Myocyte (in vitro differentiated cells): ENCODE data around the gene TNRC18. TPM values are rescaled to one million over a fixed set of nuclear protein-coding genes. Genes with fewer than 3 reads are reported as not detected.
"Not testable (repeated sequence)": the region's sequence is repeated elsewhere in the genome, so short reads cannot be mapped to it uniquely, and the experiment has no call there.

Source experiments
- DNase-seq: peaks from one replicate; pipeline ENCODE4 v3.0.0-alpha.2; 2012; ENCODE audit warnings: low read depth
- total RNA-seq: library from RNA; depleted of rRNA; stranded (reverse); fragments of >200 nt; gene quantifications from 2 replicates; pipeline ENCODE4 v1.2.3, GENCODE V29; 2014

The TNRC18 gene
- total RNA-seq, 1 donor from 2014 or later = 32.3 TPM

GRCh38 chr7:5323800-5324781 lies 99.5 kb downstream of the TNRC18 start:
- peak; percentile 24 for DNase-seq

- DNase-seq = no peak
These were observed 100.8 kb downstream of the TNRC18 start for GRCh38 chr7:5322621-5323410.

DNA sequence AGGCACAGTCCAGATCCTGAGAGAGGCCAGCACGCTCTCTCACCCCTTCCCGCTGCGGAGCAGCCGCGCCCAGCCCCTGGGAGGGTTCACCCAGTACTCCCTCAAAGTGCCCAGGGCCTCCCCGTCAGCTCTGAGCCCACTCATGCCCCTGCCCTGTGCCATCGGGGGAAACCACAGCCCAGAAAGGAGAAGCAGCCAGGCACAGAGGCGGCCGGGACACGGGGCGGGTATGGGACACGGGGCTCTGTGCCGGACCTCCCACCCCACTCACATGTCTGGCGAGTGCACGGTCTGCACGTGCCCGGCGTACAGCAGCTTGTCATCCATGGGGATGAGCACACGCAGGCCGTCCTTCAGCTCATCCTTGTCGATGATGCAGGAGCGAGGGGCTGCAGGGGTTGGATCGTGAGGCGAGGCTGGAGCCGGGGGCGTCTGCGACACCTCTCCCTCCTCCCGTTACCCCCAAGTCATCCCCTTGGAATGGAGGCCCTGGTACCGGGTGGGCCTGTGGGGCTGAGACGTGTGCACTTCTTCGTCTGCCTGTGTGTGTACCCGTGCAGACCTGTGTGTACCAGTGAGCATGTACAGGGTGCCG lies 102.7 kb downstream of the TNRC18 start:
- DNase-seq = no peak

- no peak for DNase-seq
These were observed 103.2 kb downstream of the TNRC18 start for GRCh38 chr7:5320391-5320790.

- DNase-seq = not testable (repeated sequence)
These were observed 105.0 kb downstream of the TNRC18 start for GRCh38 chr7:5318613-5319012.

DNA sequence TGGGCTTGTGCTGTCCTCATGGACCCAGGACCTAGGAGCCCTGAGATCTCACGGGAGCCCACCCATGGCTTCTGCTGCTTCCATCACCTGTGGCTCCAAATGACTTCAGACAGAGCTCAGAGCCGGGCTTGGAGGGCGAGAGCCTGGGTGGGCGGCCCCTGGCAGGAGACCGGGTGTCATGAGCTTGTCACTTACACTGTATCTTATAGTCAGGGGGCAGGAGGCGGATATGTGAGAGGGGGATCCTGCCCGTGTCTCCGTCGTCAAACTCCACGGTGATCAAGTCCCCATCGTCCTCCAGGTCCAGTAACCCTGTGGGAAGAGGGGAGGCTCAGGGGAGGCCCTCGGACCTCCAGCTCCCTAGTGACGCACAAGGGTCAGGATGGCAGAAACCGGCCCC lies 107.9 kb downstream of the TNRC18 start:
- no peak for DNase-seq

DNA sequence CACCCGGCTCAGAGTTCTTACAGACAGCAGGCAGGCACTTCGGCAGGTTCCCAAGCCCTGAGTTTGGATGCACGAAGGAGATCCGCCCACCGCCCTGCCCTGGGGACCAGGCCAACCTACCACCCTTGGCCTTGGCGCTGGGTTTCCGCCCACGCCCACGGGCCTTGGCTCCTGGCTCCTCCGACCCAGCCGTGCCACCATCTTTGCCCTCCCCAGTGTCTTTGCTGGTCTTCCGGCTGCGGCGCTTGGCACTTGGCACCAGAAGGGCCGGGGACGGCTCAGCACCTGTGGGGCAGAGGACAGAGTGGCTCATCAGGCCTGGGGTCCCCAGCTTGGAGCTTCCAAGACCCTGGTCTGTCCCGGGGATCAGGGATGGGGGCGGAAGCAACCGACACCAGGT lies 108.8 kb downstream of the TNRC18 start:
- no peak for DNase-seq

DNA sequence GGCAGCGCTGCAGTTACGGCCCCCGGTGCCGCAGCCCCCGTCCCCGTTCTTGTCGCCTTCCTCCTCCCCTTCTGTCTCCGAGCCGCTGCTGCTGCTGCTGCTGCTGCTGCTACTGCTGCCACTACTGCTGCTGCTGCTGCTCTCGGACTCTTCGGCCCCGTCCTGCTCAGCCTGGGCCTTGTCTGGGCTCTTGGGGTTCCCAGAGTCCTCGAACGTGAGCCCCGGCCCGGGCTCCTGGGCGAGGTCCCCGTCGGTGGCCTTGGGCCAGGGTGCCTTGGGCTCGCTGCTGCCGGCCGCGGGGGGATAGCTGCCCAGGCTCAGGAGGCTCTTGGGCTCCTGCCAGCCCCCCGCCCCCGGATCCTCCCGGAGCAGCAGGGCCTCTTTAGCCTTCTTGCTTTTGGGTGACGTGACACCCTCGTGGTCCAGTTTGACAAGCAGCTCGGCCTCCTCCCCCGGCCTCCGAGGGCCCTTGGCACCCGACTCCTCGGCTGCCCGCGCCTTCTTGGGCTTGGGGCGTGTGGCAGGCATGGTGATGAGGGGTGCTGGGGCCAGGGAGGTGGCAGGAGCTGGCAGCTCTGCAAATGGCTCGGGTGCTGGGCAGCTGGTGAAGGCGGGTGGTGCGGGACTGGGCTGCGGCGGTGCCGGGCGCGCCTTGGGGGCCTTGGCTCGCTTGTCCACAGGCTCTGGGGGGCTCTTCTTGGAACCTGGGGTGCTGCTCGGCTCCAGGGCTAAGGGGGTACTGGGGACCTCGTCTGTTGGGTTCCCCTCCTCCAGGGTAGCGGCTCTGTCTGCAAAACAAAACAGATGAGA lies 110.4 kb downstream of the TNRC18 start:
- not testable (repeated sequence) for DNase-seq

DNA sequence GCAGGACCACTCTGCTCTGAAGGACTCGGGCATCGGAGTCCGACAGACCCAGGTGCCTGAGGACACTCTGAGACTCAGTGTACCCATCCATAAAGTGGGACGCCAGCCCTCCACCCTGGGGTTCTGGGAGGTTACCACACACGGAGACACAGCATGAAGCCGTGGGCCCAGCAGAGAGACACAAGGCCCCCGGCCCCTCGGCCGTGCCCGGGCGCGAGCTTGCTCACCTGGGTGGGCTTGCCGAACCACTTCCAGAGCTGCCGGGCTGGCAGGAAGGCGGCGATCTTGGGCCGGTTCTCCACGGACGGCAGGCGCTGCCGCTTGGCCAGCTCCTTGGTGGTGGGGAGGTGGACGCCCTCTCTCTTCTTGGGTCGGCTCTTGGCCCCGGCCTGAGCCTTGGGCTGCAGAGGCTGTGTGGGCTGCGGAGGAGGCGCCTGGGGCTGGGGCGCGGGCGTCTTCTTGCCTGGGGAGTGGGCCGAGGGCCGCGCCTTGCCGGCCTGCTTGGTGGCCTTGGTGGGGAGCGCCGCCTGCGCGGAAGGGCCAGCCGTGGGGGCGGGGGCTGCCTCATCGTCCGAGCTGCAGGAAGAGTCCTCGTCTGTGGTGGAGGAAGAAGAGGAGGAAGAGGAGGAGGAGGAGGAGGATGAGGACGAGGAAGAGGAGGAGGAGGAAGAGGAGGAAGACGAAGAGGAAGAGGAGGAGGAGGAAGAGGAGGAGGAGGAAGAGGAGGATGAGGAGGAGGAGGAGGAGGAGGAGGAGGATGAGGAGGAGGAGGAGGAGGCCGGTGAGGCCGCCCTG lies 111.2 kb downstream of the TNRC18 start:
- DNase-seq = not testable (repeated sequence)

DNA sequence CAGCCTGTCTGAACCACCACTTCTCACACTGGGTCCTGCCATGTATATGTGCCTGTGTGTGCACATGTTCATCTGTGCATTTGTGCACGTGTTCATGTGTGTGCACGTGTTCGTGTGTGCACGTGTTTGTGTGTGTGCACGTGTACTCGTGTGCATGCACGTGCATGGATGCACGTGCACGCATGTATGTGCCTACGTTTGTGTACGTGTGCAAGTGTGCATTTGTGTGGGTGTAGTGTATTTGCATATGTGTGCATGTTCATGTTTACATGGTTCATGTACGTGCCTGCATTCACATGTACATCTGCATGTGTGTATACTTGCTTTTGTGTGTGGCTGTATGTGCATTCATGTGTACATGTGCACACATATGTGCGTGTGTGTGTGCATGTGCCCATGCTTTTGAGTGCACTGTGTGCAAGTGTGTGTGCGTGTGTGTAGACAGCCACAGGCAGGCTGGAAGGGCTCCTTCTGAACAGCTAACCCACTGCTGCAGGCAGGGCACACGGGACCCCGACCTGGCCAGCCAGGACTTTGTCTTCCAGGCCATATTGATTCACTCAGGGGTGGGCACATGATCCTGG lies 112.7 kb downstream of the TNRC18 start:
- DNase-seq = no peak

DNA sequence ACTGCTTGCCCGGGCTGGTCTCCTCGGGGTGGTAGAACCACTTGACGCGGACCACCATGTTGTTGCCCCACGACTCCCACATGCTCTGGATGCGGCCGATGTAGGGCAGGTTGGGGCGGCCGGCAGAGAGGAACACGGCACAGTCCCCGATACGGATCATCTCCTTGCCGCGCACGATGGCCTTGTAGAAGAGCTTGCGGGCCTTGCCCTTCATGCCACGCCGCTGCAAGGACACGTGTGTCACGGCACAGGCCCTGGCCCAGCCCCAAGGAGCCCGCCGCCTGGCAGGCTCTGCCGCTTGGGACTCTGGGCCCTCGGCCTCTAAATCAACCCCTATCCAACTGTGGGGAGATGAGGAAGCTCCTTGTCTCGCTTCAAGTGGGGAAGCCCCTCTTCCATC lies 114.5 kb downstream of the TNRC18 start:
- no peak for DNase-seq

- DNase-seq = not testable (repeated sequence)
These were observed 116.2 kb downstream of the TNRC18 start for GRCh38 chr7:5307221-5308142.

GRCh38 chr7:5305050-5305449 lies 118.6 kb downstream of the TNRC18 start:
- not testable (repeated sequence) for DNase-seq

- DNase-seq = no peak
These were observed 119.8 kb downstream of the TNRC18 start for GRCh38 chr7:5303591-5304505.

- no peak for DNase-seq
These were observed 120.6 kb downstream of the TNRC18 start for GRCh38 chr7:5303061-5303460.

GRCh38 chr7:5302577-5302976 lies 121.1 kb downstream of the TNRC18 start:
- DNase-seq = no peak

DNA sequence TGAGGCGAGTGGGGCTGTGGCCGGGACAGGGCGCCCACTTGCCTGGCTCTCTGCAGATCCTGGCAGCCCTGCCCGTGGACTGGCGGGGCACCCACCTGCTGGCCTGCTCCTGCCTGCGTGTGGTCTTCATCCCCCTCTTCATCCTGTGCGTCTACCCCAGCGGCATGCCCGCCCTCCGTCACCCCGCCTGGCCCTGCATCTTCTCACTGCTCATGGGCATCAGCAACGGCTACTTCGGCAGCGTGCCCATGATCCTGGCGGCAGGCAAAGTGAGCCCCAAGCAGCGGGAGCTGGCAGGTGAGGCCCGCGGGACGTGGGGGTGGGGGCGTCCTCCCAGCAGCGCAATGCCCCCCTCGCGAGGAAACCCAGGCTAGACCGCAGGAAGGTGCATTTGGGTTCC lies 123.3 kb downstream of the TNRC18 start:
- DNase-seq = no peak
